Mesothelial cell of epicardium (in vitro differentiated cells): Measurements from ENCODE around the gene FGF18. TPM values are rescaled to one million over a fixed set of nuclear protein-coding genes. Genes with fewer than 3 reads are reported as not detected.

ENCODE experiments used
- DNase-seq, 2 experiments: peaks; one replicate each; pipeline ENCODE4 v3.0.0; 2021; ENCODE audit warnings: low spot score in 2 of 2; ENCODE audit not compliant: unreplicated experiment in 2 of 2
- H3K27ac Mint-ChIP-seq: 2 replicates; pipeline ENCODE4 v1.8.0; 2021; ENCODE audit warnings: mixed read lengths
- H3K27me3 Mint-ChIP-seq: 2 replicates; pipeline ENCODE4 v1.8.0; 2021; ENCODE audit warnings: low read depth, mixed read lengths
- H3K36me3 Mint-ChIP-seq: 2 replicates; pipeline ENCODE4 v1.8.0; 2021; ENCODE audit warnings: mixed read lengths
- H3K4me1 Mint-ChIP-seq: 2 replicates; pipeline ENCODE4 v1.8.0; 2021; ENCODE audit warnings: mixed read lengths
- H3K4me3 Mint-ChIP-seq: 2 replicates; pipeline ENCODE4 v1.8.0; 2021; ENCODE audit warnings: mild to moderate bottlenecking, moderate library complexity, mixed read lengths
- H3K9me3 Mint-ChIP-seq: 2 replicates; pipeline ENCODE4 v1.8.0; 2021; ENCODE audit warnings: mixed read lengths
- CTCF ChIP-seq: fragments of 200-600 bp; sonication (generic); IDR thresholded peaks from one replicate; pipeline ENCODE4 v1.5.0; 2021; ENCODE audit warnings: antibody characterized with exemption; ENCODE audit not compliant: unreplicated experiment
- total RNA-seq: library from RNA; stranded (reverse); gene quantifications from 3 replicates; pipeline ENCODE4 v1.2.1, GENCODE V29; 2021

FGF18 gene
- total RNA-seq, 1 donor from 2014 or later, result 10.2 TPM

- TF ChIP-seq CTCF, result no peak
- H3K27ac Mint-ChIP-seq, result no peak overlapping the region
- no peak for DNase-seq
- H3K27me3 Mint-ChIP-seq, result no peaks in the 10 kb centered on the region
- H3K4me1 Mint-ChIP-seq, result peaks cover 21% of the 10 kb centered on the region
- no peaks in the 10 kb centered on the region for H3K9me3 Mint-ChIP-seq
- H3K4me3 Mint-ChIP-seq, result no peak overlapping the region
- H3K36me3 Mint-ChIP-seq, result peaks cover 5% of the 10 kb centered on the region
These were observed 33.7 kb downstream of the FGF18 start for GRCh38 chr5:171453056-171453725.

- Mint-ChIP-seq H3K27me3 (no peaks in the 10 kb centered on the region), H3K4me1 (peaks cover 16% of the 10 kb centered on the region), H3K9me3 (no peaks in the 10 kb centered on the region), H3K36me3 (peaks cover 5% of the 10 kb centered on the region), H3K27ac (no peak overlapping the region), H3K4me3 (no peak overlapping the region)
- no peak for TF ChIP-seq CTCF
- DNase-seq, result no peak
These were observed 34.5 kb downstream of the FGF18 start for GRCh38 chr5:171453988-171454387.

- DNase-seq, result no peak
- no peak for TF ChIP-seq CTCF
- Mint-ChIP-seq H3K27me3 (peaks cover 3% of the 10 kb centered on the region), H3K36me3 (peaks cover 5% of the 10 kb centered on the region), H3K27ac (no peak overlapping the region), H3K9me3 (no peaks in the 10 kb centered on the region), H3K4me3 (no peak overlapping the region), H3K4me1 (peaks cover 11% of the 10 kb centered on the region)
These were observed 35.1 kb downstream of the FGF18 start for GRCh38 chr5:171454549-171454948.

- DNase-seq, result no peak
- Mint-ChIP-seq H3K27me3 (peaks cover 3% of the 10 kb centered on the region), H3K4me3 (no peak overlapping the region), H3K36me3 (peaks cover 5% of the 10 kb centered on the region), H3K9me3 (no peaks in the 10 kb centered on the region), H3K4me1 (peaks cover 3% of the 10 kb centered on the region), H3K27ac (no peak overlapping the region)
- no peak for TF ChIP-seq CTCF
These were observed 36.1 kb downstream of the FGF18 start for GRCh38 chr5:171455522-171455921.

GRCh38 chr5:171457208-171457981 is 37.9 kb downstream of the FGF18 start:
- no peak overlapping the region for H3K4me3 Mint-ChIP-seq
- H3K27ac Mint-ChIP-seq, result no peak overlapping the region
- H3K27me3 Mint-ChIP-seq, result peaks cover 3% of the 10 kb centered on the region
- H3K9me3 Mint-ChIP-seq, result no peaks in the 10 kb centered on the region
- H3K4me1 Mint-ChIP-seq, result no peaks in the 10 kb centered on the region
- peaks cover 5% of the 10 kb centered on the region for H3K36me3 Mint-ChIP-seq
- no peak for TF ChIP-seq CTCF
- DNase-seq, result no peak
